ENCODE data around the gene GNRHR.
"Not testable (repeated sequence)": the region's sequence is repeated elsewhere in the genome, so short reads cannot be mapped to it uniquely, and the experiment has no call there.

The GNRHR gene

DNA sequence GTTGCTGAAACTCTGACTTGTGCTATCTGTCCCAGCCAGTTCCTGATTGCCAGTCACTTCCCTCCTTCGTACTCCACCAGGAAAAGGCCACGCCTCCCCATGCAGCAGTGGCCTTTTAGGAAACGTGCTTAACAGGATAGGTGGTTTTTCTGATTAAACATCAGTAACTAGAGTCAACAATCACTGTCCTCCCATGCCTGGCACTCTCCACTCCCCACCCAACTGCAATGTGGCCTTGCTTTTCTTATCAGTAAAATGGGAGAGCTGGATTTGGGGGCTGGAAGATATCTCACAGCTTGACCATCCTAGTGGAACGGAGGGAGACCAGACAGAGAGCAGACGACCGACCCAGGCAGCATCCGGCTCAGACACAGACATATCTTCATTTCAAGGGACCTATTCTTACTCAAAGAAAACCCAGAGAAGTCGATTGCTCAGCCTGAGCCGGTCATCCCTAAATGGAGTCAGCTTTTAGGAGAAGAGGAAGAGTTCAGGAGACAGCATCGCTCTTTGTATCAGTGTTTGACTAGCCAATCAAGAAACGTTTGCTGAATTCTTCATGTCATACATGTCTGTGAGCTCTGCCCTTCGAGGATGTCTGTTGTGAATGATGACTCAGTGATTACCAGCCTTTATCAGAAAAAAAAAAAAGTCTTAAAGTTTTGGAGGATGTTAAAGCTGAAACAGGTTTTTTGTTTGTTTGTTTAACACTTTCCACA is 40.5 kb downstream of the GNRHR start:
- DNase-seq (ENCODE audit: extremely low spot score) = no peak
- ChIA-PET POLR2A (interaction anchor here (3.3 kb wide), 1 partner anchor 13 kb away, joined by 12 read pairs; the partner anchor contains the start of gene UBA6), CTCF (interaction anchor here (0.7 kb wide), 1 partner anchor 33 kb away, joined by 3 read pairs; no protein-coding TSS in a partner anchor)
- TF ChIP-seq SP1 (IDR thresholded peaks at IDR 0.05) (no peak), HDGF (IDR thresholded peaks at IDR 0.05; ENCODE audit: borderline replicate concordance) (no peak), SUZ12 (IDR thresholded peaks at IDR 0.05) (no peak), CTBP1 (IDR thresholded peaks at IDR 0.05; ENCODE audit: borderline replicate concordance) (no peak), BHLHE40 (IDR thresholded peaks at IDR 0.05; ENCODE audit: borderline replicate concordance) (no peak), NFRKB (IDR thresholded peaks at IDR 0.05) (no peak)
- TF ChIP-seq, protein P1, sequence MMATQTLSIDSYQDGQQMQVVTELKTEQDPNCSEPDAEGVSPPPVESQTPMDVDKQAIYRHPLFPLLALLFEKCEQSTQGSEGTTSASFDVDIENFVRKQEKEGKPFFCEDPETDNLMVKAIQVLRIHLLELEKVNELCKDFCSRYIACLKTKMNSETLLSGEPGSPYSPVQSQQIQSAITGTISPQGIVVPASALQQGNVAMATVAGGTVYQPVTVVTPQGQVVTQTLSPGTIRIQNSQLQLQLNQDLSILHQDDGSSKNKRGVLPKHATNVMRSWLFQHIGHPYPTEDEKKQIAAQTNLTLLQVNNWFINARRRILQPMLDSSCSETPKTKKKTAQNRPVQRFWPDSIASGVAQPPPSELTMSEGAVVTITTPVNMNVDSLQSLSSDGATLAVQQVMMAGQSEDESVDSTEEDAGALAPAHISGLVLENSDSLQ (IDR thresholded peaks at IDR 0.05) = no peak

DNA sequence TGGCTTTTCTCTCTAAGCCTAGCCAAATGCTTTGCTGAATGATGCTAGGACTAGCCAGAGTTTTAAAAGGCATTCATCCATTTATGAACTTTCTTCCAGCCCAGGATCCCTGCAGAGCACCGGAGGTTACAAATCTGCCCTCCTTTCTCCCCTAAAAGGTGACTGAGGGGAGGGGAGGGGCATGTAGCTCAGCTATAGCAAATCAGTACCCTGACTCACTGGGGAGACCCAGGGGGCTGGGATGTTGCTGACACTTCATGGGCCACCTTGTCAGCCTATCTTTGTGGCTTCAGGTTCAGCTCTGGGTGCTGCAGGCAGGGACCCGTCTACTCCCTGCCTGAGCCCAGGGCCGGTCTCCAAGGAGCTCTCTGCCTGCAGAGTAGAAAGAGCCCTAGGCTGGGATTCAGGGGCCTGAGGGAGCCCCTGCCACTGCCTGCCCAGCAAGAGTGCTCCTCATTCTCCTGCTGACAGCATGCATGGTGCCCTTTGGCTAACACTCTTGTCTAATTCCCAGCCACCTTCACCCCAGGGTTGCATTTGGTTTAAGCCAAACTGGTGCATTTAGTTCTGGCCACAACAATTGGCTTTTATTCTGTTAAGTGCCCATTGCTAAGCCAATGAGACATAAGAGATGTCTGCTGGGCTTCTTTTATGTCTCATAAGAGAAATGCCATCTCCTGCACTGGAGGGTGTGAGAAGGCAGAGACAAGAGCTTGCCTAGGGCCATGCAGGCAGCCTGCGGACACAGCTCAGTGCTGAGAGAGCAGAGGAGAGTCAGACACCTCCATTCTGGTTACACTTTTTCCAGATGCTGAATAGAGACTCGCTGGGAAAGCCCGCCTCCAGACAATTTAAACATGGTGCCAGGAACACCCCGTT is 41.3 kb downstream of the GNRHR start:
- CTCF ChIA-PET = interaction anchor here (0.7 kb wide), 1 partner anchor 34 kb away, joined by 3 read pairs; no protein-coding TSS in a partner anchor
- POLR2A ChIA-PET = interaction anchor here (1.6 kb wide), 1 partner anchor 11 kb away, joined by 5 read pairs; the partner anchor contains the start of gene UBA6
- DNase-seq (ENCODE audit: extremely low spot score) = no peak
- TF ChIP-seq HDGF (IDR thresholded peaks at IDR 0.05; ENCODE audit: borderline replicate concordance) = no peak
- no peak for TF ChIP-seq CTBP1 (IDR thresholded peaks at IDR 0.05; ENCODE audit: borderline replicate concordance)
- TF ChIP-seq ELF4 (IDR thresholded peaks at IDR 0.05) = no peak
- TF ChIP-seq FOXK2 (IDR thresholded peaks at IDR 0.05) = no peak
- TF ChIP-seq ZNF384 (IDR thresholded peaks at IDR 0.05) = no peak
- TF ChIP-seq, protein P1 (IDR thresholded peaks at IDR 0.05) = no peak
- TF ChIP-seq SP1 (IDR thresholded peaks at IDR 0.05) = no peak
- no peak for TF ChIP-seq NFRKB (IDR thresholded peaks at IDR 0.05)
- no peak for TF ChIP-seq TARDBP (IDR thresholded peaks at IDR 0.05)
- TF ChIP-seq L3MBTL2 (conservative IDR thresholded peaks at IDR 0.05) = no peak
- TF ChIP-seq ARNT (IDR thresholded peaks at IDR 0.05) = no peak
- no peak for TF ChIP-seq FOXA1 (IDR thresholded peaks at IDR 0.05)
- no peak for TF ChIP-seq BHLHE40 (IDR thresholded peaks at IDR 0.05; ENCODE audit: borderline replicate concordance)
- TF ChIP-seq FOXM1 (IDR thresholded peaks at IDR 0.05; ENCODE audit: borderline replicate concordance) = no peak
- no peak for TF ChIP-seq LEF1 (IDR thresholded peaks at IDR 0.05; ENCODE audit: borderline replicate concordance)
- TF ChIP-seq SUZ12 (IDR thresholded peaks at IDR 0.05) = no peak

DNA sequence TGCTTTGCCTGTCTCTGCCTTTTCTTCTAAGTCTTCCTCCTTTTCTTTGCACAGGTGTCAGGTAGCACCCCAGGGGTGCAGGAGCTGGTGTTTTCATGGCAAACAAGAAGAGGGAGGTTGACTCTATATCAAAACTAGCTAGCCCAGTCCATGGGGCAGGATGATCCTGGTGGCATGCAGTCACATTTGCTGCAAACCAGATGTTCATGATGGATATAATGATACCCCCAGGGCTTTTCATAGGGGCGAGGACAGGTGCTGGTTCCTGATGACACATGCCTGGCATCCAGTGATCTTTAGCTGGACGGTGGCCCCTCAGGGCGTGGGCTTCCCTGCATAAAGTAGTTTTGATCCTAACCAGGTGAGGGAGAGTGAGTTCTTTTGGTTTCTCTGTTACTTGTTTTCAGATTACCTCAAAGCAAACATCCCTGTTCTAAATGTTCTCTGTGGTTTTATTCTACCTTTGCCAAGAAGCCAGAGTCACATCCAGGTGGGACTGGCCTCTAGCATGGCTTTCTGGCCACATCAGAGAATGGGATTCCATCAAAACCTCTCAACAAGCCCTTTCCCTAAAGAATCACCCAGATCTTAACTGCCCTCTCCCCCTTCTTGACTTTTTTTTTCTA is 42.1 kb downstream of the GNRHR start:
- DNase-seq (ENCODE audit: extremely low spot score) = no peak
- POLR2A ChIA-PET = interaction anchor here (1.6 kb wide), 1 partner anchor 11 kb away, joined by 5 read pairs; the partner anchor contains the start of gene UBA6
- CTCF ChIA-PET = no interaction called here
- TF ChIP-seq HDGF (IDR thresholded peaks at IDR 0.05; ENCODE audit: borderline replicate concordance) (no peak), ZNF384 (IDR thresholded peaks at IDR 0.05) (no peak), SUZ12 (IDR thresholded peaks at IDR 0.05) (no peak), NFRKB (IDR thresholded peaks at IDR 0.05) (no peak), LEF1 (IDR thresholded peaks at IDR 0.05; ENCODE audit: borderline replicate concordance) (no peak)
- TF ChIP-seq, protein P1 (IDR thresholded peaks at IDR 0.05) = no peak

DNA sequence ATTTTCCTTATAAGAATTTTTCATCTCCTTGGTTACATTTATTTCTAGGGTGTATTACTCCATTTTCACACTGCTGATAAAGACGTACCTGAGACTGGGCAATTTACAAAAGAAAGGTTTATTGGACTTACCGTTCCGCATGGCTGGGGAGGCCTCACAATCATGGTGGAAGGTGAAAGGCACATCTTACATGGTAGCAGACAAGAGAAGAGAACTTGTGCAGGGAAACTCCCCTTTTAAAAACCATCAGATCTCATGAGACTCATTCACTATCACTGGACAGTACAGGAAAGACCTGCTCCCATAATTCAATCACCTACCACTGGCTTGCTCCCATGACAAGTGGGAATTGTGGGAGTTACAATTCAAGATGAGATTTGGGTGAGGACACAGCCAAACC is 47.5 kb downstream of the GNRHR start:
- CTCF ChIA-PET; POLR2A ChIA-PET; DNase-seq (ENCODE audit: extremely low spot score): not testable (repeated sequence)

DNA sequence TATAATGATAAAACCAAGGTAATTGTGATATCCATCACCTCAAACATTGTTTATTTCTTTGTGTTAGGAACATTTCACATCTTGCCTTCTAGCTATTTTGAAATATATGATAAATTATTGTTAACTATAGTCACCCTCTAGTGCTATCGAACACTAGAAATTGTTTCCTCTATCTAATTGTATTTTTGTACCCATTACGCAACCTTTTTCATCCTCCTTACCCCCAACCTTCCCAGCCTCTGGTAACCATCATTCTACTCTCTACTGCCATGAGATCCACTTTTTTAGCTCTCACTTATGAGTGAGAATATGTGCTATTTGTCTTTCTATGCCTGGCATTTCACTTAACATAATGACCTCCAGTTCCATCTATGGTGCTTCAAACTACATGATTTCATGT is 49.3 kb downstream of the GNRHR start:
- ChIA-PET POLR2A (no interaction called here), CTCF (no interaction called here)
- TF ChIP-seq ARNT (IDR thresholded peaks at IDR 0.05) (no peak), SUZ12 (IDR thresholded peaks at IDR 0.05) (no peak), SP1 (IDR thresholded peaks at IDR 0.05) (no peak), CTBP1 (IDR thresholded peaks at IDR 0.05; ENCODE audit: borderline replicate concordance) (no peak), FOXA1 (IDR thresholded peaks at IDR 0.05) (no peak), FOXK2 (IDR thresholded peaks at IDR 0.05) (no peak), L3MBTL2 (conservative IDR thresholded peaks at IDR 0.05) (no peak), TARDBP (IDR thresholded peaks at IDR 0.05) (no peak), BHLHE40 (IDR thresholded peaks at IDR 0.05; ENCODE audit: borderline replicate concordance) (no peak), ZNF384 (IDR thresholded peaks at IDR 0.05) (no peak), FOXM1 (IDR thresholded peaks at IDR 0.05; ENCODE audit: borderline replicate concordance) (no peak), HDGF (IDR thresholded peaks at IDR 0.05; ENCODE audit: borderline replicate concordance) (no peak), LEF1 (IDR thresholded peaks at IDR 0.05; ENCODE audit: borderline replicate concordance) (no peak), NFRKB (IDR thresholded peaks at IDR 0.05) (no peak), ELF4 (IDR thresholded peaks at IDR 0.05) (no peak)
- TF ChIP-seq, protein P1 (IDR thresholded peaks at IDR 0.05) = no peak
- DNase-seq (ENCODE audit: extremely low spot score) = no peak
